ENCODE results near the gene ZNF566.
A peak's percentile ranks its signal among the peaks of the same experiment; 100 is the strongest.
"Not testable (repeated sequence)": the region's sequence is repeated elsewhere in the genome, so short reads cannot be mapped to it uniquely, and the experiment has no call there.

DNA sequence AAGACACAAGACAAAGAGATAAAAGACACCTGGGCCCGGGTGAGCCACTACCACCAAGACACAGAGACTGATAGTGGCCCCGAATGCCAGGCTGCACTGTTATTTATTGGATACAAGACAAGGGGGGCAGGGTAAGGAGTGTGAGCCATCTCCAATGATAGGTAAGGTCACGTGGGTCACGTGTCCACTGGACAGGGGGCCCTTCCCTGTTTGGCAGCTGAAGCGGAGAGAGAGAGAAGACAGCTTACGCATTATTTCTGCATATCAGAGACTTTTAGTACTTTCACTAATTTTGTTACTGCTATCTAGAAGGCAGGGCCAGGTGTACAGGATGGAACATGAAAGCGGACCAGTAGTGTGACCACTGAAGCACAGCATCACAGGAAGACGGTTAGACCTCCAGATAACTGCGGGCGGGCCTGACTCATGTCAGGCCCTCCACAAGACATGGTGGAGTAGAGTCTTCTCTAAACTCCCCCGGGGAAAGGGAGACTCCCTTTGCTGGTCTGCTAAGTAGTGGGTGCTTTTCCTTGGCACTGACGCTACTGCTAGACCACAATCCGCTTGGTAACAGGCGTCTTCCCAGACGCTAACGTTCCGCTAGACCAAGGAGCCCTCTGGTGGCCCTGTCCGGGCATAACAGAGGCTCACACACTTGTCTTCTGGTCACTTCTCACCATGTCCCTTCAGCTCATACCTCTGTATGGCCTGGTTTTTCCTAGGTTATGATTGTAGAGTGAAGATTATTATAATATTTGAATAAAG is 3.5 kb upstream of the ZNF566 start:
- TF ChIP-seq, protein P1, sequence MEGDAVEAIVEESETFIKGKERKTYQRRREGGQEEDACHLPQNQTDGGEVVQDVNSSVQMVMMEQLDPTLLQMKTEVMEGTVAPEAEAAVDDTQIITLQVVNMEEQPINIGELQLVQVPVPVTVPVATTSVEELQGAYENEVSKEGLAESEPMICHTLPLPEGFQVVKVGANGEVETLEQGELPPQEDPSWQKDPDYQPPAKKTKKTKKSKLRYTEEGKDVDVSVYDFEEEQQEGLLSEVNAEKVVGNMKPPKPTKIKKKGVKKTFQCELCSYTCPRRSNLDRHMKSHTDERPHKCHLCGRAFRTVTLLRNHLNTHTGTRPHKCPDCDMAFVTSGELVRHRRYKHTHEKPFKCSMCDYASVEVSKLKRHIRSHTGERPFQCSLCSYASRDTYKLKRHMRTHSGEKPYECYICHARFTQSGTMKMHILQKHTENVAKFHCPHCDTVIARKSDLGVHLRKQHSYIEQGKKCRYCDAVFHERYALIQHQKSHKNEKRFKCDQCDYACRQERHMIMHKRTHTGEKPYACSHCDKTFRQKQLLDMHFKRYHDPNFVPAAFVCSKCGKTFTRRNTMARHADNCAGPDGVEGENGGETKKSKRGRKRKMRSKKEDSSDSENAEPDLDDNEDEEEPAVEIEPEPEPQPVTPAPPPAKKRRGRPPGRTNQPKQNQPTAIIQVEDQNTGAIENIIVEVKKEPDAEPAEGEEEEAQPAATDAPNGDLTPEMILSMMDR (IDR thresholded peaks at IDR 0.05): peak; percentile 55 to 78 (median 71)
- not testable (repeated sequence) for TF ChIP-seq POLR2A (IDR thresholded peaks at IDR 0.05; ENCODE audit: low read depth)
- peak in 1 of 2 donors; percentile 43 for TF ChIP-seq POLR2AphosphoS5 (IDR thresholded peaks at IDR 0.05)

Data from esophagus muscularis mucosa (tissue), 3 donors.